Activated CD8-positive, alpha-beta T cell treated with anti-CD3 and anti-CD28 coated beads for 36 hours (primary cell): ENCODE data around the gene WNK4. TPM values are rescaled to one million over a fixed set of nuclear protein-coding genes. Genes with fewer than 3 reads are reported as not detected.

ENCODE experiments used
- ATAC-seq: fragments of 200-7000 bp; cut with Tn5 transposase; one replicate; pipeline ENCODE4 v1.10.0; 2021; ENCODE audit warnings: mild to moderate bottlenecking, moderate library complexity
- CTCF ChIA-PET: fragments of 350-600 bp; sonication (Branson Sonifier 250); formaldehyde crosslinking; loops from one replicate; lab custom pipeline; 2021; ENCODE audit warnings: antibody characterized with exemption; lab: Charles Lee
- POLR2A ChIA-PET: fragments of 350-600 bp; sonication (Branson Sonifier 250); formaldehyde crosslinking; loops from one replicate; lab custom pipeline; 2021; ENCODE audit warnings: antibody characterized with exemption; lab: Charles Lee
- DNase-seq: peaks from one replicate; pipeline ENCODE4 v3.0.0-alpha.2; 2020
- H3K27ac Mint-ChIP-seq: one replicate; pipeline ENCODE4 v1.8.0; 2021; ENCODE audit warnings: mild to moderate bottlenecking, mixed read lengths
- H3K27me3 Mint-ChIP-seq: one replicate; pipeline ENCODE4 v1.8.0; 2021; ENCODE audit warnings: mixed read lengths
- H3K36me3 Mint-ChIP-seq: one replicate; pipeline ENCODE4 v1.8.0; 2021; ENCODE audit warnings: low read depth, mixed read lengths
- H3K4me1 Mint-ChIP-seq: one replicate; pipeline ENCODE4 v1.8.0; 2021; ENCODE audit warnings: low read depth, mixed read lengths
- H3K4me3 Mint-ChIP-seq: one replicate; pipeline ENCODE4 v1.8.0; 2021; ENCODE audit warnings: mild to moderate bottlenecking, moderate library complexity, mixed read lengths
- H3K9me3 Mint-ChIP-seq: one replicate; pipeline ENCODE4 v1.8.0; 2021; ENCODE audit warnings: mixed read lengths
- CTCF ChIP-seq: fragments of 200-600 bp; IDR thresholded peaks from one replicate; pipeline ENCODE4 v1.8.0; 2022; ENCODE audit warnings: antibody characterized with exemption, mild to moderate bottlenecking
- intact Hi-C: fragments of 100-400 bp; cut with micrococcal nuclease; formaldehyde crosslinking; loops from one replicate; pipeline ENCODE4 v1.10.0; 2022
- total RNA-seq, 2 experiments: library from RNA; stranded (reverse); gene quantifications; one replicate each; pipeline ENCODE4 v1.2.3, GENCODE V29; 2021

Gene WNK4
- total RNA-seq, 2 experiments from 2014 or later: 0.65 to 0.72 TPM

- no peak overlapping the region for H3K27ac Mint-ChIP-seq
- TF ChIP-seq CTCF: no peak
- POLR2A ChIA-PET: interaction anchor here (0.6 to 4.5 kb wide), 5 partner anchors 8 to 779 kb away, joined by 3 to 22 read pairs (median 4); partner anchors contain the start of gene VPS25
- peaks cover 22% of the 10 kb centered on the region for H3K4me1 Mint-ChIP-seq
- CTCF ChIA-PET: no interaction called here
- no peaks in the 10 kb centered on the region for H3K9me3 Mint-ChIP-seq
- intact Hi-C loops: no loop called here
- DNase-seq (no peak), ATAC-seq (no peak)
- peaks cover 59% of the 10 kb centered on the region for H3K27me3 Mint-ChIP-seq
- H3K4me3 Mint-ChIP-seq: no peak overlapping the region
- H3K36me3 Mint-ChIP-seq: peaks cover 13% of the 10 kb centered on the region
These were observed 2.8 kb downstream of the WNK4 start for GRCh38 chr17:42783062-42783790.

DNA sequence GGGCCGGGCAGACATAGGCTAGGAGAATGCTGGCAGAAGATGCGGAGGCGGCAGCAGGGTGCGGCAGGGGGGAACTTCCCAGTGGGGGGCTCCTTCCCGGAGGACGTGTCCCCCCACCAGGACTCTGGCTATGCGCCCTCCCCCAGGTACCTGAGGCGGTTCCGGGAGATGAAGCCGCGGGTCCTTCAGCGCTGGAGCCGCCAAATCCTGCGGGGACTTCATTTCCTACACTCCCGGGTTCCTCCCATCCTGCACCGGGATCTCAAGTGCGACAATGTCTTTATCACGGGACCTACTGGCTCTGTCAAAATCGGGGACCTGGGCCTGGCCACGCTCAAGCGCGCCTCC is 3.4 kb downstream of the WNK4 start:
- Mint-ChIP-seq H3K27ac (no peak overlapping the region), H3K9me3 (no peaks in the 10 kb centered on the region), H3K4me1 (peaks cover 22% of the 10 kb centered on the region), H3K27me3 (peaks cover 59% of the 10 kb centered on the region), H3K36me3 (peaks cover 11% of the 10 kb centered on the region), H3K4me3 (no peak overlapping the region)
- CTCF ChIA-PET: no interaction called here
- TF ChIP-seq CTCF: no peak
- POLR2A ChIA-PET: interaction anchor here (0.6 to 4.5 kb wide), 3 partner anchors 10 to 24 kb away, joined by 4 to 22 read pairs (median 5); partner anchors contain the start of gene VPS25
- DNase-seq (no peak), ATAC-seq (no peak)
- intact Hi-C loops: no loop called here

- peaks cover 63% of the 10 kb centered on the region for H3K27me3 Mint-ChIP-seq
These were observed 4.0 kb downstream of the WNK4 start for GRCh38 chr17:42784409-42784808.

DNA sequence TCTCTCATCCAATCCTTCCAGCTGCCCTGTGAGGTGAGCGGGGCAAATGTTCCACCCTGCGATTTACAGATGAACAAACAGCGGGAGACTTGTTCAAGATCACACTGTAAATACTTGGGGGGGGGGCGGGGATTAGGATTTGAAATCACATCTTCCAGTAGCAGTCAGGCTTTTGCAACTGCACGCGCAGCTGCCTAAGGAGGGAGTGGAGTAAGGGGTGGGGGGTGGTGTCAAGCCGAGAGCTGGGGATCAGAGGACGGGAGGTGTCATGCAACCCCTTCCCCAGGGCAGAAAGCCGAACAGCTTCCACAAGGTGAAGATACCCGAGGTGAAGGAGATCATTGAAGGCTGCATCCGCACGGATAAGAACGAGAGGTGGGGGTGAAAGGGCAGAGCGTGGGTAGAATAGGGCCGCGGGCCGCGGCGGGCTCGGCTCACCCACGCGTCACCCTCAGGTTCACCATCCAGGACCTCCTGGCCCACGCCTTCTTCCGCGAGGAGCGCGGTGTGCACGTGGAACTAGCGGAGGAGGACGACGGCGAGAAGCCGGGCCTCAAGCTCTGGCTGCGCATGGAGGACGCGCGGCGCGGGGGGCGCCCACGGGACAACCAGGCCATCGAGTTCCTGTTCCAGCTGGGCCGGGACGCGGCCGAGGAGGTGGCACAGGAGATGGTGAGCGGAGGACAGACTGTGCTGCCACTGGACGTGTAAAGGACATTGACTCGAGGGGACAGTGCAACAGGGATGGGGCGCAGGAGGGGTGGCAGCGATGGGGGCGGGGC is 4.6 kb downstream of the WNK4 start:
- peaks cover 63% of the 10 kb centered on the region for H3K27me3 Mint-ChIP-seq
- H3K27ac Mint-ChIP-seq: no peak overlapping the region
- DNase-seq (no peak), ATAC-seq (no peak)
- ChIA-PET POLR2A (interaction anchor here (1.0 to 4.5 kb wide), 2 partner anchors 11 to 33 kb away, joined by 3 to 22 read pairs; partner anchors contain the start of gene VPS25), CTCF (no interaction called here)
- no peak overlapping the region for H3K4me3 Mint-ChIP-seq
- H3K36me3 Mint-ChIP-seq: no peaks in the 10 kb centered on the region
- H3K4me1 Mint-ChIP-seq: peaks cover 19% of the 10 kb centered on the region
- H3K9me3 Mint-ChIP-seq: no peaks in the 10 kb centered on the region
- intact Hi-C loops: no loop called here
- TF ChIP-seq CTCF: no peak

More at GRCh38 chr17:42784409-42784808, 4.0 kb downstream of the WNK4 start:
- POLR2A ChIA-PET: interaction anchor here (1.0 to 4.5 kb wide), 3 partner anchors 11 to 34 kb away, joined by 3 to 22 read pairs (median 5); partner anchors contain the start of gene VPS25
- H3K27ac Mint-ChIP-seq: no peak overlapping the region
- intact Hi-C loops: no loop called here
- ATAC-seq (no peak), DNase-seq (no peak)
- H3K4me1 Mint-ChIP-seq: peaks cover 21% of the 10 kb centered on the region
- H3K9me3 Mint-ChIP-seq: no peaks in the 10 kb centered on the region
- CTCF ChIA-PET: no interaction called here
- peaks cover 5% of the 10 kb centered on the region for H3K36me3 Mint-ChIP-seq
- H3K4me3 Mint-ChIP-seq: no peak overlapping the region
- TF ChIP-seq CTCF: no peak

DNA sequence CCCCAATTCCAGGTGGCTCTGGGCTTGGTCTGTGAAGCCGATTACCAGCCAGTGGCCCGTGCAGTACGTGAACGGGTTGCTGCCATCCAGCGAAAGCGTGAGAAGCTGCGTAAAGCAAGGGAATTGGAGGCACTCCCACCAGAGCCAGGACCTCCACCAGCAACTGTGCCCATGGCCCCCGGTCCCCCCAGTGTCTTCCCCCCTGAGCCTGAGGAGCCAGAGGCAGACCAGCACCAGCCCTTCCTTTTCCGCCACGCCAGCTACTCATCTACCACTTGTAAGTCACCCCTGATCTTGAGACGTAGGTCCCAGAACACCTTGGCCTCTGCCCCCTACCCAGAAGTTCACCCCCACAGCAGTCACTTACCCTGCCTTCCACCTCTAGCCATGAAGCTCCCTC is 6.9 kb downstream of the WNK4 start:
- Mint-ChIP-seq H3K4me3 (no peak overlapping the region), H3K27me3 (peaks cover 50% of the 10 kb centered on the region), H3K36me3 (no peaks in the 10 kb centered on the region), H3K27ac (no peak overlapping the region), H3K9me3 (no peaks in the 10 kb centered on the region), H3K4me1 (peaks cover 15% of the 10 kb centered on the region)
- POLR2A ChIA-PET: interaction anchor here (1.0 kb wide), 2 partner anchors 13 to 17 kb away, joined by 3 to 4 read pairs; no protein-coding TSS in a partner anchor
- intact Hi-C loops: no loop called here
- TF ChIP-seq CTCF: no peak
- DNase-seq: no peak
- CTCF ChIA-PET: no interaction called here
- no peak for ATAC-seq
